HG03159 (cell line): ENCODE data around the gene HMCN2.

Source experiments
- ATAC-seq: cut with Tn5 transposase; IDR thresholded peaks from one replicate; pipeline ENCODE4 v1.9.1; 2021; ENCODE audit warnings: mild to moderate bottlenecking, moderate library complexity; ENCODE audit not compliant: unreplicated experiment

The HMCN2 gene

GRCh38 chr9:130407916-130408663 is 142.5 kb downstream of the HMCN2 start:
- ATAC-seq: no peak

DNA sequence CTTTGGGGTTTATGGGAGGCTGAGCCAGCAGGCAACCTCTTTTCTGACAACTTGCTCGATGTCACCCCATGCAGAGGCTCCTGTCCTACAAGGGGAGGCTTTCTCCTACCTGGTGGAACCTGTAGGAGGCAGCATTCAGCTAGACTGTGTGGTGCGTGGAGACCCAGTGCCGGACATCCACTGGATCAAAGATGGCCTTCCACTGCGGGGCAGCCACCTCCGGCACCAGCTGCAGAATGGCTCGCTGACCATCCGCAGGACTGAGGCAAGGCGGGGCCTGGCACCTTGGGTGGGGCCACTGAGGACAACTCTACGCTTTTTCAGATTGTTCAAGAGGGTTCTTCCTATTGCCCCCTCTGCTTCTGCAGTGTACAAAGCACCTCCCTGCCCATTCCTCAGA is 143.1 kb downstream of the HMCN2 start:
- no peak for ATAC-seq

DNA sequence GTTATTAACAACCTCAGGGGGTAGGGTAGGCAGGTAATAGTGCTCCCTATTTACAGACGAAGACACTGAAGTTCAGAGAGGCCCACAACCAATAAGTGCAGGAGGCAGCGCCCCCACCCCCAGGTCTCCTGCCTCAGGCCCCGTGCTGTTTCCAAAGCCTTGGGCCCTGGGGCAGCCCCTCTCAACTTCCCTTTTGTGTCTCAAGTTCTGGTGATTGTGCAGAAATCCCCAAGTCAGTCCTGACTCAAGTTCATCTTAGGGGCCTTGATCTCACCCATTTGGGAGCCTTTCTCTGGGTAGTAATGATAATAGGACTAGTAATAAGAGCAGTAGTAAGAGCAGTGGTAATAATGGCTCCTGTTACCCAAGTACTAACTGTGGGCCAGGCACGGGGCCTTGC is 143.7 kb downstream of the HMCN2 start:
- no peak for ATAC-seq

- no peak for ATAC-seq
These were observed 144.9 kb downstream of the HMCN2 start for GRCh38 chr9:130410443-130410842.

- no peak for ATAC-seq
These were observed 146.0 kb downstream of the HMCN2 start for GRCh38 chr9:130411566-130411915.

DNA sequence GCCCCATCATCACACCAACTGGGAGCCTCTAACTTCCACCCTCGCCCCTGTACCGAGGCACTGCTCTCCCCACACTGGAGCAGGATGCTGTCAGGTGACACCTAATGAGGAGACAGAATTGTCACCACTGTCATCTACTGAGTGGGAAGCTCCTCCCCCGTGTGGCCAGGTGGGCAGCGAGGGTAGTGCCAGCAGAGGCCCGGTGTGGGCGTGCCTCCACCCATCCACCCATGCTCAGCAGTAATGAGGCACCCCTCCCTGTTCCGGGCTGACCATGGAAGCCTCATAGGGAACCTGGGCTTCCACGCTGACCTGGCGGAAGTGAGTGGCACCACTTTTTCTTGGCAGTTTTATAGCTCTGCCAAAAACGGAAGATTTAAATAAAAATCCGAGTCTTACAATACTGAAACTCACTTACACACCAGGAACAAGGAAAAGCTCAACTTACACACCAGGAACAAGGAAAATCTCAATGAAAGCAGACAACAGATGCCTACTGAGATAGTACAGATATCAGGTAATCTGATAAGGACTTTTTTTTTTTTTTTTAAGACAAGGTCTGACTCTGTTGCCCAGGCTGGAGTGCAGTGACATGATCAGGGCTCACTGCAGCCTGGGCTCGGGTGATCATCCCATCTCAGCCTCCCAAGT is 148.6 kb downstream of the HMCN2 start:
- no peak for ATAC-seq

DNA sequence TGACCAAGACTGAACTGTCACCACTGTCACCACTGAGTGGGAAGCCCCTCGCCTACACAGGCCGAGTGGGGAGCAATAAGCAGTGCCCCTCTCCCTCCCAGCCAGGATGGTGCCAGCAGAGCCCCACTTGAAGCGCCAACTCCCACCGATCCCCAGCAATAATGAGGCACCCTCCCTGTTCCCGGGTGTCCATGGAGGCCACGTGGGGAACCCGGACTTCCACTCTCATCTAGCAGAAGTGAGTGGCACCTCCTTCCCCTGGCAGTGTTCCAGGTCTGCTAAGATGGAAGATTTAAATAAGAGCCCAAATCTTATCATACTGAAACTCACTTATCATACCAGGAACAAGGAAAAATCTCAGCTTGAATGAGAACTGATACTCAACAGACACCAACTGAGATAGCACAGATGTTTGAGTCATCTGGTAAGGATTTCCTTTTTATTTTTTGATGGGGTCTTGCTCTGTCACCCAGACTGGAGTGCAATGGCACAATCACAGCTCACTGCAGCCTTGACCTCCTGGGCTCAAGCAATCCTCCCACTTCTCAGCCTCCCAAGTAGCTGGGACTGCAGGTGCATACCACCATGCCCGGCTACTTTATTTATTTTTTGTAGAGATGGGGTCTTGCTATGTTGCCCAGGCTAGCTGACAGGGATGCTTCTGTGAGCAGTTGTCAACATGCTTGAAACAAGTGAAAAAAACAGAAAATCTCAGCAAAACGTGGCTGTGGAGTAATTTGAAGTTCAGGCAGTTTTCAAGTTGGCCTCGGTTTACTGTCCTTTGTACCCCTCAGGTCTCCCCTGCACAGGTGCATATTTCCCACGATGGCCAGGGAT is 149.6 kb downstream of the HMCN2 start:
- no peak for ATAC-seq

- no peak for ATAC-seq
These were observed 152.0 kb downstream of the HMCN2 start for GRCh38 chr9:130417602-130418001.

DNA sequence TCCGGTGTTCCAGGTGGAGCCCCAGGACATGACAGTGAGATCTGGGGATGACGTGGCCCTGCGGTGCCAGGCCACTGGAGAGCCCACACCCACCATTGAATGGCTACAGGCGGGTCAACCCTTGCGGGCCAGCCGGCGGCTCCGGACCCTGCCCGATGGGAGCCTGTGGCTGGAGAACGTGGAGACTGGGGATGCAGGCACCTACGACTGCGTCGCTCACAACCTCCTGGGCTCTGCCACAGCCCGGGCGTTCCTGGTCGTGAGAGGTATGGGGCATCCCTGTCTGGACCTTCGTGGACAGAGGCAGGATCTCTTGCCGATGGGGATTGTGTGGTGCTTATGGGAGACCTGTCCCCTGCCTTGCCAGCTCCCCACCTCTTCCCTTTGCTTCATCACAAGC is 153.2 kb downstream of the HMCN2 start:
- ATAC-seq: no peak

DNA sequence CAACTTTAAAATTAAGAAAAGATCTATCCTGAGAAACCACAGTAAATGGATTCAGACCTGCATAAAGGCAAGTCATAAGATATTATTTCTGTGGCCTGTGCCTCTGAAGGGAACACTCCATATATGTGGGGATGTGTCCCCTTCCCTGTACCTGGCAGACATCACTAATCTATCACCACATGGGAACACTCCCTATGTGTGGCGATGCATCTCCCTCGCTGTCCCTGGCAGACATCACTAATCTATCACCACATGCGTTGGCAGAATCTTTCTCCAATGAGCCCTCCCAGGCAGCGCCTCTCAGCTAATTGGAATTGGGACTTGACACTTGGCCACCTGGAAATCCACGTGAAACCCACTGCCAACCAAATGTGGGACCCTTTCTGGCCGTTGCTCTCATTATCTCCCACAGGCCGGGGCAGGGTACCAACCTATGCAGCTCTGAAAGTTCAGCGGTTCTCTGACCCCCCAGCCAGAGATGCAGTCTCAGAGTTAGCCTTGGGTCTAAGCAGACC is 154.0 kb downstream of the HMCN2 start:
- ATAC-seq: no peak

GRCh38 chr9:130421154-130421801 is 155.7 kb downstream of the HMCN2 start:
- ATAC-seq: no peak

DNA sequence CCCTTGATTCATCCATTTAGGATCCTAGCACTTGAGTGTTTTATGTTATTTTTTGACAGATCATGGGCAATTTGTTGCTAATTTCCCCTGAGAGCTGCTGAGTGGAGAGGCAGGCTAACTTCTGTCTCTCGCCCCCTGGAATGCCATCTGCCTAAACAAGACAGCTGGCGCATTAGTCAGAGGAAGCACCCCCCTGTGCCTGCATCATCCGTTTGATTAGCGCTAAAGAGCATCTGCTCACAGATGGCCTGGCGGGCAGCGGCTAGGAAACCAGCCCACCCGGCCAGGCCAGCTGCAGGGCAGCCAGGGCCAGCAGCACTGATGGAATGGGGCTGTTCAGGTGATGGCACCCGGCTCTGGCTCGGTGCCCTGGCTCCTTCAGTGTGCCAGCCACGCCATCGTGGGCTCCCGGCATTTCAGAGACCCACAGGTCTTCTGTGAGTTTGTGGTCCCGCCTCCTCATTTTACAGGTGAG is 156.3 kb downstream of the HMCN2 start:
- ATAC-seq: no peak

DNA sequence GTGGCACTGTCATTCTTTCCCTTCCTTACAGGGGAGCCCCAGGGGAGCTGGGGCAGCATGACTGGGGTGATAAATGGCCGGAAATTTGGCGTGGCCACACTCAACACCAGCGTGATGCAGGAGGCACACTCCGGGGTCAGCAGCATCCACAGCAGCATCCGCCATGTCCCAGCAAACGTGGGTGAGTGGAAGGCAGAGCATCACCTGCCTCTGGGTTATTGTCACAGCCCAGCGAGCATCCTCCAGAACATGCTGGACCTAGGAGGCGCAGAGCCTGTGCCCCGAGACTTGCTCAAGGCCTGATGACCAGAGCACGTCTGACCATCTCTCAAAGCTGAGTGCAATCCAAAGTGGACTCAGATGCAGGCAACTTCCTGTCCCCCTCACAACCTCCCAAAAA is 157.0 kb downstream of the HMCN2 start:
- ATAC-seq: no peak

DNA sequence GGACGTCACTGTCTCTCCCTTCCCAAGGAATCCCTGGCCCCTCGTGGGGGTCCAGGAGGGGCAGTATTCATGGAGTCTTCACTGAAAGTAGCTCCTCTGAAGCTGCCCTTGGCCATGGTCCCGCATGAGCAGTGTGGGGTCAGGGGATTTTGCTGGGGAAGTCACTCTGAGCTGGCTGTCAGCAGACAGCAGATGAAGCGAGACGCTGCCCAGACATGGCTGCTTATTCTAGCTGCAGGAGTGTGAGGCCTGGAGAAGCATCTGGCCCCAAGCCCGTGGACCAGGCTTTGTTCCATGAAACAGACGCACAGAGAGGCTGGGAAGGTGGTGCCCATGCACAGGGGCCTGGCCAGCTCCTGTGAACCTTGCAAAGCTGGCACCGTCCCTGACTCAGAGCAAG is 157.7 kb downstream of the HMCN2 start:
- ATAC-seq: no peak

- ATAC-seq: no peak
These were observed 159.3 kb downstream of the HMCN2 start for GRCh38 chr9:130424595-130425454.

DNA sequence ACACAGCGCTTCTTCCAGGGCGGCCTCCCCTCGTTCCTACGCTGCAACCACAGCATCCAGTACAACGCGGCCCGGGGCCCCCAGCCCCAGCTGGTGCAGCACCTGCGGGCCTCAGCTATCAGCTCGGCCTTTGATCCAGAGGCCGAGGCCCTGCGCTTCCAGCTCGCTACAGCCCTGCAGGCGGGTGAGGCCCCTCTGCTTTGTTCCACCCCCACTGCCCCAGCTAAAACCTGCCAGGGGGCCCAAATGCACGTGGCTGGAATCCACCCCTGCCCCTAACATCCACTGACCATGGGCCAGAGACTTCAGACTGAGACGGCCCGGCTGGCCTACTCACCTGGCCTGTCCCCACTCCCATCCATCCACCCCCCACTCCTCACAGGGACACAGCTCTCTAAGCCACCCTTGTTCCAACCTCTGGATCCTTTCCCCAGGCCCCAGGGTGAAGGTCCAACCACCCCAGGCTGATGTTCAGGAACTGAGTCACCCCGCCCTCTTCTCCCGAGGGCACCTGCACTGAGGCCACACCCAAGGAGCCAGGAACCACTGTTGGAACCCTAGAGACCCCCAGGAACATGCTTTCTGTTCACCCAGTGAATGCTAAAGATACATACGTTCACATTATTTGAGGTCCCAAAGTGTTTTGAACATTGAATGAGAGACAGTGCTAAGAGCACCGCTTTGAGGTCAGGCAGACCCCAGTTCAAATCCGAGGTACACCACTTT is 160.3 kb downstream of the HMCN2 start:
- ATAC-seq: no peak

GRCh38 chr9:130426467-130426773 is 160.9 kb downstream of the HMCN2 start:
- ATAC-seq: no peak

- no peak for ATAC-seq
These were observed 161.3 kb downstream of the HMCN2 start for GRCh38 chr9:130426883-130427282.

DNA sequence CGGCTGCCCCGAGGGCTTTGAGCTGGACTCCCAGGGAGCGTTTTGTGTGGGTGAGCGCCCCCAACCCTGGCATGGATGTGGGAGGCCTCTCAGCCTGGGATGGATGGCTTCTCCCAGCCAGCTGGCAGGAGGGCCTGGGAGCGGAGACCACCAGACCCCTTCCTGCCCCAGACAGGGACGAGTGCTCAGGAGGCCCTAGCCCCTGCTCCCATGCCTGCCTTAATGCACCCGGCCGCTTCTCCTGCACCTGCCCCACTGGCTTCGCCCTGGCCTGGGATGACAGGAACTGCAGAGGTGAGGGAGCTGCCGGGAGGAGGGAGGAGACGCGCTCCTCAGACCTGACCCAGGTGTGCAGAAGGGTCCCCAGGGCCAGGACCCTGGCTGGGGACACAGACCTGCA is 161.8 kb downstream of the HMCN2 start:
- ATAC-seq: no peak
